ENCODE data around the gene LIPC. TPM values are rescaled to one million over a fixed set of nuclear protein-coding genes. Genes with fewer than 3 reads are reported as not detected.

LIPC gene
- polyA plus RNA-seq, 10 donors = 0.23 to 0.69 (median 0.39) TPM

DNA sequence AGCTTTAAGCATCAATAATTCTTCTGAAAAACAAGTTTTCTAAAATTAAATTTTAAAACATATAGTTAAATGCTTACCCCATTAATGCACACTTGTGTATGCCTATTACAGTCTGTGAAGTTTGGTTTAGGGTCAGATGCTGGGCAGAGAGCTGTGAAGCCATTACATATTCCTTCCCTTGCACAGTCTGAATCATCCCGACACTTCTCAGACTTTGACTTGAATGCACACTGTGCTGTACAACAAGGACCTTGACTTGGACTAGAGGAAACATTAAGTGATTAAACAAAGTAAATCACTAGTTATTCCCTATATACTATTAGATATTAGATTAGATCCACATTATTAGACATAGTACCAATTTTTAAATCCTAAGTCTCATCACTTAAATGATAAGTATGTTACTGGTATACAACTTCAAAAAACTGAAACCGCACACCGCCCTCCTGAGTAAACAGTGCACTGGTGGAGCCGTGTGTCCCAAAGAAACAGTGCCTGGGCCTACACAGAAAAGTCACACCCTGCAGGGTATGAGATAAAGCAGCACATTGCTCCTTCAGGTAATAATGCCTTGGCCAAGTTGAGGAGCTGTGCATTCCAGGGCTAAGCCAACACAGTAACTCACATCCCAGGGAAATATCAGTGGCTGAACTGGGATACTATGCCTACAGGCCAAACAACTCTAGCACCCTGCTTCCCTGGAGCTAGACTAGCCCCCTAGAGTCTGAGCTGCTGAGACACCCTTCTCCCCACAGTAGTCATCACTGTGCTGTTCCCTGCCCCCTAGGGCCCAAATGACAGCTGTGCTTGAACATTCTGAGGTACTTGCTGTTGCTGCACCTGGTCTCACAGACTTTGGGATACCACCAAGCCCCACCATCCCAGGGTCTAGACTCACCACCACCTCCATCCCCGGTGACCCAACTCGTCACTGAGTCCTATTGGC, 180.2 kb downstream of the LIPC start:
- DNase-seq = no peak

DNA sequence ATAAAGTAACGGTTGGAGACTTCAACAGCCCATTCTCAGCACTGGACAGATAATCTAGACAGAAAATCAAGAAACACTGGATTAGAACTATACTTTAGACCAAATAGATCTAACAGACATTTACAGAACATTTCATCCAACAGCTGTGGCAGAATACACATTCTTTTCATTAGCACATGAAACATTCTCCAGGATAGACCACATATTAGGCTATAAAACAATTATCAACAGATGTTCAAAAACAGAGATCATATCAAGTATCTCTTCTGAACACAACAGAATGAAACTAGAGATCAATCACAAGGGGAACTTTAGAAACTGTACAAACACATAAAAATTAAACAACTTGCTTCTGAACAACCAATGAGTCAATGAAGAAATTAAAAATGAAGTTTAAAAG, 184.4 kb downstream of the LIPC start:
- no peak for DNase-seq
